ENCODE measurements around the gene EFNA3.

Gene EFNA3

GRCh38 chr1:155133799-155134281 is 55.2 kb downstream of the EFNA3 start:
- Mint-ChIP-seq H3K27me3 (no peaks in the 10 kb centered on the region), H3K27ac (peak overlapping the region; percentile 7), H3K36me3 (peaks cover 4% of the 10 kb centered on the region), H3K9me3 (ENCODE audit: low read depth) (no peaks in the 10 kb centered on the region), H3K4me1 (ENCODE audit: low read depth) (peaks cover 49% of the 10 kb centered on the region), H3K4me3 (no peak overlapping the region)

DNA sequence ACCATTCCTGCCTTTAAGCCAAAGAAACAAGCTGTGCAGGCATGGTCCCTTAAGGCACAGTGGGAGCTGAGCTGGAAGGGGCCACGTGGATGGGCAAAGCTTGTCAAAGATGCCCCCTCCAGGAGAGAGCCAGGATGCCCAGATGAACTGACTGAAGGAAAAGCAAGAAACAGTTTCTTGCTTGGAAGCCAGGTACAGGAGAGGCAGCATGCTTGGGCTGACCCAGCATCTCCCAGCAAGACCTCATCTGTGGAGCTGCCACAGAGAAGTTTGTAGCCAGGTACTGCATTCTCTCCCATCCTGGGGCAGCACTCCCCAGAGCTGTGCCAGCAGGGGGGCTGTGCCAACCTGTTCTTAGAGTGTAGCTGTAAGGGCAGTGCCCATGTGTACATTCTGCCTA is 55.7 kb downstream of the EFNA3 start:
- H3K27ac Mint-ChIP-seq: peak overlapping the region; percentile 98
- no peaks in the 10 kb centered on the region for H3K27me3 Mint-ChIP-seq
- H3K4me1 Mint-ChIP-seq (ENCODE audit: low read depth): peaks cover 47% of the 10 kb centered on the region
- peak overlapping the region; percentile 98 for H3K4me3 Mint-ChIP-seq
- peaks cover 4% of the 10 kb centered on the region for H3K36me3 Mint-ChIP-seq
- no peaks in the 10 kb centered on the region for H3K9me3 Mint-ChIP-seq (ENCODE audit: low read depth)

DNA sequence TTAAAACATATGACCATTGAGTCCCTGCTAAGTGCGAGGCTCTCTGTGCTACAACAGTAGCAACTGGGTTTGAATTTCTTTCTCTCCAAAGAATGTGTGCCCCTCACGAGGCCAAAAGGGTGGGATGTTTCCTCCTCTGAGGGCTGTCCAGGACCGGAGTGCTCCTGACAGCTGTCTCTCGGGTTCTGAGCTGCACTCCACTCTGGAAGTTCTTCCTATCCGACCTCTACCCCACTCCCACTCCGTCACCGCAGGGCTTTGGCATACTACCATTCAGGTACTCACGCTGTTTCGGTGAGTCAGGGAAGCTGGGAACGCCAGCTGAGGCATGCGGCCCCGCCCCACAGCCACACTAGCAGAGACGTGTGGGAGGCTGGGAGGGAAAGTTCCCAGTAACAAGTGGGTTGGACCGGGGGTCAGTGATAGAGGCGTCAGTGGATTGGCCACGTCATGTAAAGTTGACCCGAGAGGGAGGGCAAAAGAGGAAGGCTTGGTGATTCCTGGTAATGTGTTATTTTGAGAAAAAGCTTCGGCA is 56.3 kb downstream of the EFNA3 start:
- Mint-ChIP-seq H3K4me1 (ENCODE audit: low read depth) (peaks cover 45% of the 10 kb centered on the region), H3K36me3 (peaks cover 4% of the 10 kb centered on the region)

GRCh38 chr1:155135415-155136028 is 56.9 kb downstream of the EFNA3 start, which contains the start of gene SLC50A1:
SLC50A1 (plus strand) TSS chr1:155135852; CDS start chr1:155135912, 60 bp downstream.
- Mint-ChIP-seq H3K4me1 (ENCODE audit: low read depth) (peaks cover 45% of the 10 kb centered on the region), H3K27ac (peak within 1 kb of the TSS; percentile 98), H3K27me3 (no peaks in the 10 kb centered on the region), H3K9me3 (ENCODE audit: low read depth) (no peaks in the 10 kb centered on the region), H3K36me3 (peaks cover 4% of the 10 kb centered on the region), H3K4me3 (peak within 1 kb of the TSS; percentile 98)

More for the DNA sequence above, 56.3 kb downstream of the EFNA3 start:
- H3K4me3 Mint-ChIP-seq: peak overlapping the region; percentile 98
- H3K9me3 Mint-ChIP-seq (ENCODE audit: low read depth): no peaks in the 10 kb centered on the region
- H3K27ac Mint-ChIP-seq: peak overlapping the region; percentile 98
- H3K27me3 Mint-ChIP-seq: no peaks in the 10 kb centered on the region

- H3K36me3 Mint-ChIP-seq: peaks cover 4% of the 10 kb centered on the region
- peak overlapping the region; percentile 98 for H3K4me3 Mint-ChIP-seq
- no peaks in the 10 kb centered on the region for H3K9me3 Mint-ChIP-seq (ENCODE audit: low read depth)
- no peaks in the 10 kb centered on the region for H3K27me3 Mint-ChIP-seq
- peaks cover 45% of the 10 kb centered on the region for H3K4me1 Mint-ChIP-seq (ENCODE audit: low read depth)
- H3K27ac Mint-ChIP-seq: peak overlapping the region; percentile 98
Observed at GRCh38 chr1:155136748-155137147, 58.1 kb downstream of the EFNA3 start.

Measured in activated naive CD8-positive, alpha-beta T cell (primary cell).